GM23338 (cell line): ENCODE measurements around the gene ERCC6L. TPM values are rescaled to one million over a fixed set of nuclear protein-coding genes. Genes with fewer than 3 reads are reported as not detected.

ENCODE experiments used
- ATAC-seq: fragments of 200-7000 bp; cut with Tn5 transposase; 3 replicates; pipeline ENCODE4 v1.9.1; 2020
- DNase-seq: peaks from one replicate; pipeline ENCODE4 v3.0.0-alpha.2; 2015; ENCODE audit warnings: low spot score
- H2AFZ ChIP-seq: fragments of 200-600 bp; sonication (generic); 2 replicates; pipeline ENCODE4 v1.8.0; 2016; ENCODE audit warnings: antibody characterized with exemption, mild to moderate bottlenecking, moderate library complexity
- H3F3A ChIP-seq: fragments of 200-600 bp; sonication (generic); replicated peaks from 2 replicates; pipeline ENCODE4 v1.8.0; 2017; ENCODE audit warnings: antibody characterized with exemption, mixed run types, low read depth
- H3K27ac ChIP-seq: fragments of 200-600 bp; sonication (generic); 2 replicates; pipeline ENCODE4 v1.6.1; 2016; ENCODE audit warnings: low read depth
- H3K27me3 ChIP-seq: fragments of 200-600 bp; sonication (generic); 2 replicates; pipeline ENCODE4 v1.8.0; 2016; ENCODE audit warnings: mild to moderate bottlenecking, mixed run types, moderate library complexity; ENCODE audit not compliant: insufficient read depth
- H3K36me3 ChIP-seq: fragments of 200-600 bp; sonication (generic); 2 replicates; pipeline ENCODE4 v1.8.0; 2016; ENCODE audit warnings: mild to moderate bottlenecking; ENCODE audit not compliant: insufficient read depth
- H3K4me1 ChIP-seq: fragments of 200-600 bp; sonication (generic); 2 replicates; pipeline ENCODE4 v1.8.0; 2016; ENCODE audit warnings: mild to moderate bottlenecking, moderate library complexity; ENCODE audit not compliant: insufficient read depth
- H3K4me2 ChIP-seq: fragments of 200-600 bp; sonication (generic); 2 replicates; pipeline ENCODE4 v1.7.1; 2017; ENCODE audit warnings: mixed run types
- H3K4me3 ChIP-seq: fragments of 200-600 bp; sonication (generic); 2 replicates; pipeline ENCODE4 v1.6.1; 2016; ENCODE audit warnings: mixed run types
- H3K79me2 ChIP-seq: fragments of 200-600 bp; sonication (generic); replicated peaks from 2 replicates; pipeline ENCODE4 v1.8.0; 2017; ENCODE audit warnings: mild to moderate bottlenecking; ENCODE audit not compliant: insufficient read depth
- H3K9me2 ChIP-seq: fragments of 200-600 bp; sonication (generic); 2 replicates; pipeline ENCODE4 v1.8.0; 2017; ENCODE audit not compliant: insufficient read depth
- H4K20me1 ChIP-seq: fragments of 200-600 bp; sonication (generic); replicated peaks from 2 replicates; pipeline ENCODE4 v1.8.0; 2017; ENCODE audit warnings: mild to moderate bottlenecking; ENCODE audit not compliant: insufficient read depth
- H3K27ac Mint-ChIP-seq: 2 replicates; pipeline ENCODE4 v1.8.0; 2020; ENCODE audit warnings: inconsistent platforms, mild to moderate bottlenecking, moderate library complexity, mixed read lengths
- H3K27me3 Mint-ChIP-seq: 3 replicates; pipeline ENCODE4 v1.8.0; 2022; ENCODE audit warnings: low read depth, mild to moderate bottlenecking, moderate library complexity, mixed read lengths, inconsistent platforms; ENCODE audit not compliant: insufficient read depth, poor library complexity
- H3K36me3 Mint-ChIP-seq: 3 replicates; pipeline ENCODE4 v1.8.0; 2021; ENCODE audit warnings: low read depth, mild to moderate bottlenecking, inconsistent platforms, moderate library complexity, mixed read lengths
- H3K4me1 Mint-ChIP-seq: 3 replicates; pipeline ENCODE4 v1.8.0; 2020; ENCODE audit warnings: mild to moderate bottlenecking, inconsistent platforms, mixed read lengths
- H3K4me3 Mint-ChIP-seq: 3 replicates; pipeline ENCODE4 v1.8.0; 2021; ENCODE audit warnings: moderate library complexity, mild to moderate bottlenecking, inconsistent platforms, mixed read lengths
- H3K9me3 Mint-ChIP-seq: 3 replicates; pipeline ENCODE4 v1.8.0; 2020; ENCODE audit warnings: moderate library complexity, mild to moderate bottlenecking, inconsistent platforms, mixed read lengths
- CREB1 ChIP-seq: fragments of 250-450 bp; sonication (Bioruptor Pico); IDR thresholded peaks from 2 replicates; pipeline ENCODE4 v1.5.0; 2020; ENCODE audit warnings: low read depth, mild to moderate bottlenecking, moderate library complexity
- CTCF ChIP-seq, 2 experiments: fragments of 200-600 bp in 1 of 2; sonication (generic) in 1 of 2; conservative IDR thresholded peaks; 2 replicates each; pipeline versions ENCODE4 v1.5.1 to v1.6.1; 2016 to 2017; ENCODE audit warnings: antibody characterized with exemption in 2 of 2, low read depth in 2 of 2, mild to moderate bottlenecking in 2 of 2, moderate library complexity in 1 of 2
- ETS1 ChIP-seq: IDR thresholded peaks from 2 replicates; pipeline ENCODE4 v1.6.1; 2016; ENCODE audit warnings: antibody characterized with exemption
- EZH2 ChIP-seq: fragments of 200-600 bp; sonication (generic); IDR thresholded peaks from one replicate; pipeline ENCODE4 v1.8.0; 2017; ENCODE audit warnings: antibody characterized with exemption, mild to moderate bottlenecking, low read depth; ENCODE audit not compliant: unreplicated experiment
- EZH2phosphoT487 ChIP-seq: fragments of 200-600 bp; sonication (generic); IDR thresholded peaks from one replicate; pipeline ENCODE4 v1.8.1; 2018; ENCODE audit warnings: antibody characterized with exemption; ENCODE audit not compliant: unreplicated experiment
- JUNB ChIP-seq: IDR thresholded peaks from one replicate; pipeline ENCODE4 v1.6.1; 2016; ENCODE audit warnings: antibody characterized with exemption; ENCODE audit not compliant: unreplicated experiment
- NANOG ChIP-seq: IDR thresholded peaks from 2 replicates; pipeline ENCODE4 v1.6.1; 2016; ENCODE audit warnings: antibody characterized with exemption, borderline replicate concordance
- POLR2AphosphoS5 ChIP-seq: IDR thresholded peaks from 2 replicates; pipeline ENCODE4 v1.6.1; 2016; ENCODE audit warnings: antibody characterized with exemption, low read depth
- REST ChIP-seq: IDR thresholded peaks from one replicate; pipeline ENCODE4 v1.6.1; 2018; ENCODE audit warnings: antibody characterized with exemption; ENCODE audit not compliant: unreplicated experiment
- STAT1 ChIP-seq: IDR thresholded peaks from one replicate; pipeline ENCODE4 v1.6.1; 2016; ENCODE audit warnings: antibody characterized with exemption; ENCODE audit not compliant: unreplicated experiment
- ZNF114 ChIP-seq: fragments of 250-450 bp; sonication (Bioruptor Pico); IDR thresholded peaks from 2 replicates; pipeline ENCODE4 v1.5.0; 2020; ENCODE audit warnings: mild to moderate bottlenecking, moderate library complexity
- ZNF331 ChIP-seq: fragments of 250-450 bp; sonication (Bioruptor Pico); IDR thresholded peaks from 2 replicates; pipeline ENCODE4 v1.5.0; 2020; ENCODE audit warnings: low read depth, mild to moderate bottlenecking, moderate library complexity
- ZNF462 ChIP-seq: fragments of 250-450 bp; sonication (Bioruptor Pico); IDR thresholded peaks from 2 replicates; pipeline ENCODE4 v1.5.0; 2020; ENCODE audit warnings: mild to moderate bottlenecking, moderate library complexity
- polyA plus RNA-seq: library from polyadenylated mRNA; unstranded; fragments of >200 nt; fragmentation: Nextera tagmentation; extraction: Ambion mirVana; gene quantifications from 2 replicates; pipeline ENCODE4 v1.2.1, GENCODE V29; 2016
- total RNA-seq: library from RNA; depleted of rRNA; stranded (reverse); fragments of >200 nt; shearing (Covaris generic); gene quantifications from 2 replicates; pipeline ENCODE4 v1.2.3, GENCODE V29; 2014

The ERCC6L gene
- total and polyA plus RNA-seq, 2 experiments from 2014 or later: 11.3 to 23.1 TPM

GRCh38 chrX:72265263-72265662 is 26.4 kb upstream of the ERCC6L start (continued):
- no peak for TF ChIP-seq JUNB

GRCh38 chrX:72262077-72262476 is 23.2 kb upstream of the ERCC6L start:
- Mint-ChIP-seq H3K27ac (no peak overlapping the region), H3K9me3 (no peaks in the 10 kb centered on the region), H3K4me1 (peaks cover 4% of the 10 kb centered on the region; the same call in 1 of the 3 replicates), H3K36me3 (no peaks in the 10 kb centered on the region), H3K27me3 (peaks cover 3% of the 10 kb centered on the region), H3K4me3 (no peak overlapping the region)
- no peaks in the 10 kb centered on the region for H3F3A ChIP-seq
- TF ChIP-seq STAT1 (no peak), ETS1 (no peak), EZH2phosphoT487 (no peak), REST (no peak), NANOG (no peak), CREB1 (CRISPR knock-in tag) (no peak), POLR2AphosphoS5 (no peak), ZNF331 (CRISPR knock-in tag) (no peak), ZNF114 (no peak), CTCF (conservative IDR thresholded peaks at IDR 0.05; ENCODE audit: low read depth in 2 of 2) (no peak), JUNB (no peak), ZNF462 (CRISPR knock-in tag) (no peak), EZH2 (no peak)
- H2AFZ ChIP-seq: no peak overlapping the region
- no peak for ATAC-seq
- no peak for DNase-seq
- no peaks in the 10 kb centered on the region for H3K4me1 ChIP-seq
- no peaks in the 10 kb centered on the region for H3K9me2 ChIP-seq
- no peaks in the 10 kb centered on the region for H4K20me1 ChIP-seq
- no peaks in the 10 kb centered on the region for H3K36me3 ChIP-seq
- H3K4me2 ChIP-seq: no peak overlapping the region
- H3K27ac ChIP-seq: no peak overlapping the region
- H3K4me3 ChIP-seq: no peak overlapping the region
- H3K27me3 ChIP-seq: no peaks in the 10 kb centered on the region
- no peaks in the 10 kb centered on the region for H3K79me2 ChIP-seq
